IPS-15b (cell line): ENCODE results near the gene MCOLN1.
A peak's percentile ranks its signal among the peaks of the same experiment; 100 is the strongest.

Source experiments
- H3K27me3 ChIP-seq: one replicate; pipeline ENCODE4 v1.6.1; 2013; ENCODE audit warnings: low read length; ENCODE audit not compliant: control insufficient read depth, insufficient read depth
- H3K36me3 ChIP-seq: one replicate; pipeline ENCODE4 v1.6.1; 2013; ENCODE audit warnings: low read length; ENCODE audit not compliant: control insufficient read depth, insufficient read depth
- H3K4me1 ChIP-seq: one replicate; pipeline ENCODE4 v1.6.1; 2013; ENCODE audit warnings: mild to moderate bottlenecking, low read length; ENCODE audit not compliant: control insufficient read depth, insufficient read depth
- H3K4me3 ChIP-seq: one replicate; pipeline ENCODE4 v1.5.1; 2013; ENCODE audit warnings: low read depth, low read length
- H3K9ac ChIP-seq: one replicate; pipeline ENCODE4 v1.6.1; 2013; ENCODE audit warnings: low read depth, mild to moderate bottlenecking, low read length
- H3K9me3 ChIP-seq: one replicate; pipeline ENCODE4 v1.6.1; 2013; ENCODE audit warnings: mild to moderate bottlenecking, low read length; ENCODE audit not compliant: control insufficient read depth, insufficient read depth

Gene MCOLN1

DNA sequence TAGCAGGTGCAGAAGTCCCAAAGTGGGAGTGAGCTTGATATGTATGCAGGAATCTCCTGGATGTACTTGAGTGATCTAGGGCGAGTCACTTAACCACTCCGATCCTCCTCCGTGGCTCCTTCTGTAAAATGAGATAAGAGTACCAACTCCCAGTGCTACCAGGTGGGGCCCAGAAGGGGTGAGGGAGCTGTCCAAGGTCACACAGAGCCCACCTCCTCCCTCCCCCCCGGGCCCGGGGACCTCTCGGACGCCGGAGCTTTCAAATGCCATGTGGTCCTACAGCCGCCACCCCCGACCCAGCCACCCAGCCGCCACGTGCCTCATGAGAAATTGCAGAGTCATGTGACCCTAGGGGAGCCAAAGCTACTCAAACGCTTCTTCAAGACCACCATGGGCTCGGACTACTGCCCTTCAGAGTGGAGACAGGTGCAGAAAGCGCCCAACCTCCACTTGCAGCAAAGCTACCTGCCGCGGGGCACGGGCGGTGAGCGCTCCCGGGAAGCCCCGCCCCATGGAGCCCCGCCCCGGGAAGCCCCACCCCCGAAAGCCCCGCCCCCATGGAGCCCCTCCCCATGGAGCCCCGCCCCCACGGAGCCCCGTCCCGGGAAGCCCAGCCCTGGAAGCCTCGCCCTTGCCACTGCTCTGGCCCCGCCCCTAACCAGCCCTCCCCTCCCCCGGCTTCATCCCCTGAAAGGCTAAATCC, 16.6 kb upstream of the MCOLN1 start:
- Histone ChIP-seq H3K4me3 (peak overlapping the region; percentile 54), H3K9ac (no peak overlapping the region), H3K4me1 (peaks cover 4% of the 10 kb centered on the region), H3K27me3 (peaks cover 12% of the 10 kb centered on the region), H3K36me3 (no peaks in the 10 kb centered on the region), H3K9me3 (no peaks in the 10 kb centered on the region)

DNA sequence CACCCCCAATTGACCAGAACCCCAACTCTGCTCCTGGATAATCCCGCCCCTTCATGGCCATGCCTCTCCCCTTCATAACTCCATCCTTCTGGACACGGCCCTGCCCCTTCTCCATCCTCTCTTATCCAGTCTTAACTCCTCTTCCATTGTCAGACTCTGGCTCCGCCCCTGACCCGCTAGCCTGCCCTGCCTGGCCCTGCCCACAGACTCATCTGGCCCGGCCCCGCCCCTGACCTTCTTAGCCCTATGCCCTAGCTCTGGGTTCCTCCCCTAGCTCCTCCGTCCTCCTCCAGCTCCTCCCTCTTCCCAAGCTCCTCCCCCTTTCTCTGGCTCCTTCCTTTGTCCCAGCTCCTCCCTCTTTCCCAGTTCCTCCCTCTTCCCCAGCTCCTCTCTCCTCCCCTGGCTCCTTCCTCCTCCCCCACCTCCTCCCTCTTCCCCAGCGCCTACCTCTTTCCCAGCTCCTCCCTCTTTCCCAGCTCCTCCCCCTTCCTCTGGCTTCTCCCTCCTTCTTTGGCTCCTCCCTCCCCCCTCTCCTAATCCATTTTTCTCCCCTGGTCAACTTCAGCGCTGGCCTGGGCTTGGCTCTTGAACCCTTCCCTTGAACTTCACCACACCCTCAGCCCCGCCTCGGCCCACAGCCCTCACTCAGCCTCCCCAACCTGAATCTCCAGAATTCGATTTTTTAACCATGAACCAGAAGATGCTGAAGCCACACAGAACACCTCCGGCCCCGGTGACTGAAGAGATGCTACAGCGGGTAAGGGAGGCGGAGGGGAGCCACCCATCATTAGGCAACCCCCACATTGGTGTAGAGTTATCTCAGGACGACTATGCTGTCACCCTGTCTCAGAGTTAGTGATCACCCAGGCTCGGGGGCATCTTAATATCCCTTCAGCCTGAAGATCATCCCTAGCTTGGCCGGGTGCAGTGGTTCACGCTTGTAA, 15.8 kb upstream of the MCOLN1 start:
- H3K4me3 ChIP-seq: peak overlapping the region; percentile 54
- H3K4me1 ChIP-seq: peaks cover 4% of the 10 kb centered on the region
- no peaks in the 10 kb centered on the region for H3K36me3 ChIP-seq
- peaks cover 7% of the 10 kb centered on the region for H3K27me3 ChIP-seq
- H3K9me3 ChIP-seq: no peaks in the 10 kb centered on the region
- H3K9ac ChIP-seq: no peak overlapping the region

DNA sequence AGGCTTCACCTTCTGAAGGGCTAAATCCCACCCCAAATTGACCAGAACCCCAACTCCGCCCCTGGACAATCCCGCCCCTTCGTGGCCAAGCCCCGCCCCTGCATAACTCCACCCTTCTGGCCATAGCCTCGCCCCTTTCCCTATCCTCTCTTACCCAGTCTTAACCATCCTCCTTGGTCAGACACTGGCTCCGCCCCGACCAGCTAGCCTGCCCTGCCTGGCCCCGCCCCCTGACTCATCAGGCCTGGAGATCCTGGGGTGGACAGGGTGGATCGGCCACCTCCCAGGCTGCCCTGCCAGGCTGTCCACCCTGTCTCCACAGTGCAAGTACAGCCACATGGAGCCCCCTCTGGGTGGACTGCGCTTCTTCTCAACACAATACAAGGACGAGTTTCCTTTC, 14.5 kb upstream of the MCOLN1 start:
- no peaks in the 10 kb centered on the region for H3K36me3 ChIP-seq
- H3K4me3 ChIP-seq: no peak overlapping the region
- peaks cover 2% of the 10 kb centered on the region for H3K27me3 ChIP-seq
- H3K4me1 ChIP-seq: peaks cover 4% of the 10 kb centered on the region
- no peak overlapping the region for H3K9ac ChIP-seq
- H3K9me3 ChIP-seq: no peaks in the 10 kb centered on the region

DNA sequence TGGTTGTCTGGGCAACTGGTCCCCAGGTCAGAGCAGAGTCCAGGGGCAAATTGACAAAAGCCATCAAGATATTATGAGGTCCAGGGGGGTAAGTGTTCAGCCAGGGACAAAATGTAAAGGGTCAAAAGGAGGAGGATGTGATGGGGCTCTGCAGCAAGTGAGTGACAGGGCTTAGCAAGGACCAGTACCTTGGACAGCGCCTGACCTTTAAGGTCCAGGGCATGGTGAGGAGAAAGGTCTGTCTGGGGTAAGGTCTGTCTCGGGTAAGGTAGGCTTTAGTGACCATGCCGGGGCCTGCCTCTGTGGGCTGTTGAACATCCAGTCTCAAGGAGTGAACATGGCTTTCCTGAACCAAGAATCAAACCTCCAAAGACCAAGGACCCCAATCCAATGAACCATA, 12.8 kb upstream of the MCOLN1 start:
- no peak overlapping the region for H3K9ac ChIP-seq
- peaks cover 4% of the 10 kb centered on the region for H3K4me1 ChIP-seq

DNA sequence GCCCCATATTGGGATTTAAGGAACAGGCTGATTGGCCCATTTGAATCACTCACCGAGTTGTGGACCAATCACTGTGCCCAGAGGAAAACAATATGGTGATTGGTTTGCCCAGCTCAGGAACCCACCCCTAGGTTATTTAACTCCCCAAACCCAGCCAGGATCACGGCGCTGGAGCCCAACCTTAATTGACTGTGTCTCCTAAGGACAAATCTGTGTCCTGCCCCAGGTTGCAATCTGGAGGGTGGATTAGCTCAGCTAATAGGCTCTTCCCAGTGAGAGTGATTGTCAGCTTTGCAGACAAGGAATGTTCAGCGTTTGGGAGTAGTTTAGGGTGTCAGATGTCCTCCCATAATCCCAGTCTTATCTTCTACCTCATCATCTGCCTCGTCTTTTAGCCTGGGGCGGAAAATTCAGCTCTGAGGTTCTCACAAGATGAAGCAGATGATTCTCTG, 10.0 kb upstream of the MCOLN1 start:
- H3K9ac ChIP-seq: no peak overlapping the region
- H3K4me3 ChIP-seq: no peak overlapping the region
- H3K9me3 ChIP-seq: no peaks in the 10 kb centered on the region
- peaks cover 7% of the 10 kb centered on the region for H3K4me1 ChIP-seq
- no peaks in the 10 kb centered on the region for H3K36me3 ChIP-seq
- no peaks in the 10 kb centered on the region for H3K27me3 ChIP-seq

More for the DNA sequence above, 12.8 kb upstream of the MCOLN1 start:
- Histone ChIP-seq H3K9me3 (no peaks in the 10 kb centered on the region), H3K4me3 (no peak overlapping the region), H3K36me3 (no peaks in the 10 kb centered on the region), H3K27me3 (peaks cover under 1% of the 10 kb centered on the region)

DNA sequence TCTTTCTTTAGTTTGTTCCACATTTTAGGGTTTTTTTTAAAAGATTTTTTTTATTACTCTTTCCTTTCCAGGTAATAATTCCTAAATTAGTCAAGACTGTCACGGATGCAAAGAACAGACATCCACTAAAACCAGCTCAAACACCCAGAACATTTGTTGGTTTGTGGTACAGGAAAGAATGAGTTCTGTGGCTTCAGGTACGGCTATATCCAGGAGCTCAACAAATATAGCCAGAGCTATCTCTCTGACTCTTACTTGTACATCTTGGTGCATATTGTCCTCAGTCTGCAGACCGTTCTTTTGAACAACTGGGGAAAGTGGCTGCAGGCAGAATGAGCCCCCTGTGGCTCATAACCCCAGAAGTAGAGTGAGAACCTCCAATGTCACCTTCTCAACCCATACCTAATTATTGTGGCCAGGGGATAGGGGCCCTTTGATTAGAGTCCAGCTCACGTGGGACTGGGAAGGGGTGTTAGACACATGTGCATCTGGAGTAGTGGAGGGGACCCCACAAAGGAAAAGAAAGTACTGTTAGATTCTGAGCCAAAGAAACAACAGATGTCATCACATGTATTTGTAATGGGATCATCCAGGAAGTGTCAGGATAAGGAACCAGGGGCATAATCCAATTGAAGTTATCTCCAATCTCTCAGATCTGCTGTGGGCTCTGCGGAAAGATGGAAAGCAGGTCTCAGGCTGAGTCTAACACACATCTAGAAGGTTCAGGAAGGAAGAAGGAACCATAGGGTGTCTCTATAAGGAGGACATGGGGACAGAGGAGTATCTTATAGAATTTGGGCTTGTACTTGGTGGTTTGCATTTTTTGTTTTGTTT, 8.4 kb upstream of the MCOLN1 start:
- Histone ChIP-seq H3K4me3 (no peak overlapping the region), H3K36me3 (no peaks in the 10 kb centered on the region), H3K4me1 (peaks cover 5% of the 10 kb centered on the region), H3K27me3 (no peaks in the 10 kb centered on the region), H3K9me3 (no peaks in the 10 kb centered on the region), H3K9ac (no peak overlapping the region)

DNA sequence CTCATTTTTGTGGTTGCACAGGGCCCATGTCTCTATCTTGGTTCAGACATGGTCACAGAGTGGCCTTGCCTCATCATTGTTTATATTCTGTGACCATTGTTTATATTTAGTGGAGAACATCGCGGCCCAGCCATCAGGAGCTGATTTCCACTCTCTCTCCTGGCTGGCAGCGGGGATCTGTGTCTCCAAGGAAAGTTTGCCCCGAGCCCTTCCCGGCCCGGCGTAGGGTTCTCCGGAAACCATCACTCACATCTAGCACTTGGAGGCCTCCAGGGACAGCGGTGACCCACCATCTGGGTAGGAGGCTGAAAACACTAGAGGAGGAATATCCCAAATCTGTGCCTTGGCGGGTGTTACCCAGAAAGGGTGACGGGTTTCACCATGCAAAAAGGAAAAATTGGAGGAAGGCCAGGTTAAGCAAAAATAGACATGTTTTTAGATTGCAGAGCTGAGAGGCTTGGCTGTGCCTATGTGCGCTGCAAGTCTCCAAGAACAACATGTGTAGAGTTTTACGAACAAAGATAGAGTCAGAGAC, 7.2 kb upstream of the MCOLN1 start:
- no peaks in the 10 kb centered on the region for H3K9me3 ChIP-seq
- no peak overlapping the region for H3K4me3 ChIP-seq
- no peaks in the 10 kb centered on the region for H3K36me3 ChIP-seq
- H3K9ac ChIP-seq: no peak overlapping the region
- peaks cover 5% of the 10 kb centered on the region for H3K4me1 ChIP-seq
- H3K27me3 ChIP-seq: no peaks in the 10 kb centered on the region

DNA sequence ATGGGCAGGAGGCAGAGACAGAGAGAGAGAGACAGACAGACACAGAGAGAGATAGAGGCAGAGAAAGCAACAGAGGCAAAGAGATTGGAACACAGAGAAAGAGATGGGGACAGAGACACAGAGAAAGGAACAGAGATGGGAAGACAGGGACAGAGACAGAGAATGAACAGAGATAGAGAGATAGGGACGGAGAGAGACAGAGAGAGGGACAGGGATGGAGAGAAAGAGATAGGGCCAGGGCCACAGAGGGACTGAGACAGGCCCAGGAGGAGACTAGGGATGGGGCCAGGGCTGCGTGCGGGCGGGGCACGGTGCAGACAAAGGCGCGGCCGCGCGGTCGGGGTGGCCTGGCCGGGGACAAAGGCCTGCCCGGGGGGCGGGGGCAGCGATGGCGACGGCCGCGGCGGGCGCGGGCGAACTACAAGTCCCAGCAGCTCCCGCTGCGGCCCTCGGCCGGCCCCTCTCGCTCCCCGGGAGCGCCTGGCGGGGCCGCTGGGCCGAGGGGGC, 6.7 kb upstream of the MCOLN1 start, which contains the start of gene ZNF358:
TSS of gene ZNF358 (plus strand) at position 459 of the 507 bp plus-strand sequence. CDS start 3,140 bp downstream, outside the sequence.
- Histone ChIP-seq H3K4me1 (peaks cover 5% of the 10 kb centered on the region), H3K9me3 (no peaks in the 10 kb centered on the region), H3K9ac (peak within 1 kb of the TSS; percentile 94), H3K4me3 (peak within 1 kb of the TSS; percentile 78), H3K36me3 (no peaks in the 10 kb centered on the region), H3K27me3 (no peaks in the 10 kb centered on the region)

DNA sequence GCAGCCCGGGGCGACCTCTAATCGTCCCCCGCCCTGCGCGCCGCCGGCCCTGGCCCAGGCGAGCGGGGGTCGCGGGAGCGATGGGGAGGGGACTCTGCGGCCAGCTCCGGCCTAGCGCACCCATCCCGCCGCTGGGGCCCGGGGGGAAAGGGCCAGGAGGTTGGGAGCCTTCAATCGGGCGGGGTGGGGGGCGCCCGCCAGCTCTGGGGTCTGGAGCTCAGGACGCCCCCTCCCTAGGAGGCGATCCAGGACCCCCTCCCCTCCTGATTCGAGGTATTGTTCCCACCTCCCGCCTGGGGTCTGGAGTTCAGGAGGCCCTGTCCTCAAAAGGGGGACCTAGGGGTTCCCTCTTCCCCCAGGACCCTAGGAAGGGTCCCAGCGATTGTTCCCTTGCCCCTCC, 6.1 kb upstream of the MCOLN1 start:
- H3K36me3 ChIP-seq: no peaks in the 10 kb centered on the region
- H3K9ac ChIP-seq: peak overlapping the region; percentile 94
- peaks cover 5% of the 10 kb centered on the region for H3K4me1 ChIP-seq
- no peaks in the 10 kb centered on the region for H3K27me3 ChIP-seq
- H3K4me3 ChIP-seq: peak overlapping the region; percentile 78
- no peaks in the 10 kb centered on the region for H3K9me3 ChIP-seq

DNA sequence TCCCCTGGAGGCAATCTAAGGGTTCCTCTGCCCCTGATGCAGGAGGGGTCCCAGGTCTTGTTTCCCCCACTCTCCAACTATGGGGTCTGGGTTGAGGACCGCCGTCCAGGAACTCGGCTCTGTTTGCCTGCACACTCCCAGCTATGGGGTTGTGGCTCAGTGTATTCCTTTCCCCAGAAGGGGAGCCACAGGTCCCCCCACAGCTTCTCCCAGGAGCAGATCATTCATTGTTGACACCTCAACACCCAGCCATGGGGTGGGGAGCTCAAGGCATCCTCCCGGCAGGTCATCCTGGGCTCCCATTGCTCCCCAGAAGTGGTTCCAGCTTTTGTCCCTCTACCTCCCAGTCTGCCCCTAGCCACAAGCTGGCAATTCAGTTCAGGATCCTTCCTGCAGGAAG, 5.5 kb upstream of the MCOLN1 start:
- no peaks in the 10 kb centered on the region for H3K9me3 ChIP-seq
- peaks cover 5% of the 10 kb centered on the region for H3K4me1 ChIP-seq
- no peaks in the 10 kb centered on the region for H3K27me3 ChIP-seq
- H3K4me3 ChIP-seq: peak overlapping the region; percentile 78
- peak overlapping the region; percentile 94 for H3K9ac ChIP-seq
- H3K36me3 ChIP-seq: no peaks in the 10 kb centered on the region
